ENCODE data around the gene PCDHGB3.
"Not testable (repeated sequence)": the region's sequence is repeated elsewhere in the genome, so short reads cannot be mapped to it uniquely, and the experiment has no call there.

PCDHGB3 gene

DNA sequence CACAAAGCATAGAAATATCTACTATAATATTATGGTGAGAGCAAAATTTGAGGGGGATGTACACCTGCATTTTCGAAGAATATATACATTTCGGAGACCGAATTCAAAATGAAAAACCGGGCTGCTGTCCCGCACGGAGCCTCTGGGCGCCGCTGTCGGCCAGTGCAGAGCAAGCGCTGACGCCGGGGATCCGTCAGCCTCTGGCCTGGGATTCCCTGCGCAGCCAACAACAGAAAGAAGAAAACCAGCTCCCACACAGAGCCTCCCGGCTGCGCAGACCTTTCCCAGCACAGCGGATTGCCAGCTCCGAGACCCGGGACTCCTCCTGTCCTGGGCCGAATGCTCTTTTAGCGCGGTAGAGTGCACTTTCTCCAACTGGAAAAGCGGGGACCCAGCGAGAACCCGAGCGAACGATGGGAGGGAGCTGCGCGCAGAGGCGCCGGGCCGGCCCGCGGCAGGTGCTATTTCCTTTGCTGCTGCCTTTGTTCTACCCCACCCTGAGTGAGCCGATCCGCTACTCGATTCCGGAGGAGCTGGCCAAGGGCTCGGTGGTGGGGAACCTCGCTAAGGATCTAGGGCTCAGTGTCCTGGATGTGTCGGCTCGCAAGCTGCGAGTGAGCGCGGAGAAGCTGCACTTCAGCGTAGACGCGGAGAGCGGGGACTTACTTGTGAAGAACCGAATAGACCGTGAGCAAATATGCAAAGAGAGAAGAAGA is 37.9 kb downstream of the PCDHGB3 start, which contains the start of gene PCDHGB6:
PCDHGB6 (plus strand) TSS at position 232 of the 716 bp plus-strand sequence; CDS start at position 414, 182 bp downstream.
- POLR2A ChIA-PET, result not testable (repeated sequence)
- TF ChIP-seq, protein P1, sequence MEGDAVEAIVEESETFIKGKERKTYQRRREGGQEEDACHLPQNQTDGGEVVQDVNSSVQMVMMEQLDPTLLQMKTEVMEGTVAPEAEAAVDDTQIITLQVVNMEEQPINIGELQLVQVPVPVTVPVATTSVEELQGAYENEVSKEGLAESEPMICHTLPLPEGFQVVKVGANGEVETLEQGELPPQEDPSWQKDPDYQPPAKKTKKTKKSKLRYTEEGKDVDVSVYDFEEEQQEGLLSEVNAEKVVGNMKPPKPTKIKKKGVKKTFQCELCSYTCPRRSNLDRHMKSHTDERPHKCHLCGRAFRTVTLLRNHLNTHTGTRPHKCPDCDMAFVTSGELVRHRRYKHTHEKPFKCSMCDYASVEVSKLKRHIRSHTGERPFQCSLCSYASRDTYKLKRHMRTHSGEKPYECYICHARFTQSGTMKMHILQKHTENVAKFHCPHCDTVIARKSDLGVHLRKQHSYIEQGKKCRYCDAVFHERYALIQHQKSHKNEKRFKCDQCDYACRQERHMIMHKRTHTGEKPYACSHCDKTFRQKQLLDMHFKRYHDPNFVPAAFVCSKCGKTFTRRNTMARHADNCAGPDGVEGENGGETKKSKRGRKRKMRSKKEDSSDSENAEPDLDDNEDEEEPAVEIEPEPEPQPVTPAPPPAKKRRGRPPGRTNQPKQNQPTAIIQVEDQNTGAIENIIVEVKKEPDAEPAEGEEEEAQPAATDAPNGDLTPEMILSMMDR (IDR thresholded peaks at IDR 0.05; ENCODE audit: control extremely low read depth, extremely low read depth, low read depth, missing control alignments), result peak; percentile 55
- CTCF ChIA-PET, result interaction anchor here (0.6 to 4.2 kb wide), 21 partner anchors 10 to 553 kb away, joined by 3 to 42 read pairs (median 4); partner anchors contain the start of genes PCDHGA1, PCDHGA11, PCDHGB2 and PCDHGB5
- DNase-seq (ENCODE audit: extremely low spot score), result peak; percentile 57

DNA sequence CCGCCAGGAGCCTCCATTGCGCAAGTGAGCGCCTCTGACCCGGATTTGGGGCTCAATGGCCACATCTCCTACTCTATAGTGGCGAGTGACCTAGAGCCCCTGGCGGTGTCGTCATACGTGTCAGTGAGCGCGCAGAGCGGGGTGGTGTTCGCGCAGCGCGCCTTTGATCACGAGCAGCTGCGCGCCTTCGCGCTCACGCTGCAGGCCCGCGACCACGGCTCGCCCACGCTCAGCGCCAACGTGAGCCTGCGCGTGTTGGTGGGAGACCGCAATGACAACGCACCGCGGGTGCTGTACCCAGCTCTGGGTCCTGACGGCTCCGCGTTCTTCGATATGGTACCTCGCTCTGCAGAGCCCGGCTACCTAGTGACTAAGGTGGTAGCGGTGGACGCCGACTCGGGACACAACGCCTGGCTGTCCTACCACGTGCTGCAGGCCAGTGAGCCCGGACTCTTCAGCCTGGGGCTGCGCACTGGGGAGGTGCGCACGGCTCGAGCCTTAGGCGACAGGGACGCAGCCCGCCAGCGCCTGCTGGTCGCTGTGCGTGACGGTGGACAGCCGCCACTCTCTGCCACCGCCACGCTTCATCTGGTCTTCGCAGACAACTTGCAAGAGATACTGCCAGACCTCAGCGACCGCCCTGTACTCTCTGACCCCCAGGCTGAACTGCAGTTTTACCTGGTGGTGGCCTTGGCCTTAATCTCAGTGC is 39.7 kb downstream of the PCDHGB3 start:
- ChIA-PET CTCF (interaction anchor here (1.0 to 2.6 kb wide), 3 partner anchors 11 to 148 kb away, joined by 3 to 8 read pairs (median 4); partner anchors contain the start of gene PCDHGA11), POLR2A (no interaction called here)
- DNase-seq (ENCODE audit: extremely low spot score), result no peak
- TF ChIP-seq, protein P1 (IDR thresholded peaks at IDR 0.05; ENCODE audit: control extremely low read depth, extremely low read depth, low read depth, missing control alignments), result no peak

DNA sequence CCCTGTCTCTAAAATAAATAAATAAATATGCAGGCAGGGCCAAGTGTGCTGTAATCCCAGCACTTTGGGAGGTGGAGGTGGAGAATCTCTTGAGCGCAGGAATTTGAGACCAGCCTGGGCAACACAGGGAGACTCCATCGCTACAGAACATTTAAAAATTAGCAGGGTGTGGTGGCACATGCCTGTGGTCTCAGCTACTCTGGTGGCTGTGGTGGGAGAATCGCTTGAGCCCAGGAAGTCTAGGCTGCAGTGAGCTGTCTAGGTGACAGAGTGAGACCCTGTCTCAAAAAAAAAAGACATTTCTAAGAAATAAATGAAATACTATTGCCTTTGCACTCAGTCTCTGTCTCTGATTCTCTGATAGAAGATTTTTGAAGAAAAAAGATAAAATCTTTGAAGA is 41.5 kb downstream of the PCDHGB3 start:
- TF ChIP-seq, protein P1 (IDR thresholded peaks at IDR 0.05; ENCODE audit: control extremely low read depth, extremely low read depth, low read depth, missing control alignments), result no peak
- no peak for DNase-seq (ENCODE audit: extremely low spot score)
- POLR2A ChIA-PET, result no interaction called here
- CTCF ChIA-PET, result interaction anchor here (1.2 to 12.7 kb wide), 7 partner anchors 10 to 152 kb away, joined by 3 to 180 read pairs (median 53); partner anchors contain the start of genes PCDHGA1, PCDHGA11 and PCDHGB5

DNA sequence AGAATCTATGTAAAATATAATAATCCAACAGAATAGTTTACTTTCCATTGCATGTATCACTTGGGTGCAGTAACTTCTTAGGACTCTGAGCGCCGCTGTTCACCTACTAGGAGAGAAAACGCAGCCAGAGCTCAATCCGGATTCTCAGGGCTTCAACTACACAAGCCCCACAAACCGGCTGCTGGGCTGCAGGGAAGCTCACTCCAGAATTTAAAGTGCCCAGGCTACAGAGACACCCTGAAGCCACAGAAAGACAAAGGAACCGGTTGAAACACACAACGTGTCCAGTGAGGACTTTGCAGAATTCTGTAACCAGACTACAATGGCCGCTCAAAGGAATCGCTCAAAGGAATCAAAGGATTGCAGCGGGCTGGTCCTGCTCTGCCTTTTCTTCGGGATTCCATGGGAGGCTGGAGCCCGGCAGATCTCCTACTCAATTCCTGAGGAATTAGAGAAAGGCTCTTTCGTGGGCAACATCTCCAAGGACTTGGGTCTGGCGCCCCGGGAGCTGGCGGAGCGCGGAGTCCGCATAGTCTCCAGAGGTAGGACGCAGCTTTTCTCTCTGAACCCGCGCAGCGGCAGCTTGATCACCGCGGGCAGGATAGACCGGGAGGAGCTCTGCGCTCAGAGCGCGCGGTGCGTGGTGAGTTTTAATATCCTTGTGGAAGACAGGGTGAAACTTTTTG is 43.0 kb downstream of the PCDHGB3 start, which contains the start of gene PCDHGA10:
PCDHGA10 (plus strand) TSS at position 134 of the 686 bp plus-strand sequence; CDS start at position 323, 189 bp downstream.
- CTCF ChIA-PET, result interaction anchor here (0.7 to 12.7 kb wide), 53 partner anchors 8 to 607 kb away, joined by 3 to 180 read pairs (median 5); partner anchors contain the start of genes HDAC3, PCDHB14, PCDHB15 and PCDHGA11
- peak; percentile 73 for DNase-seq (ENCODE audit: extremely low spot score)

DNA sequence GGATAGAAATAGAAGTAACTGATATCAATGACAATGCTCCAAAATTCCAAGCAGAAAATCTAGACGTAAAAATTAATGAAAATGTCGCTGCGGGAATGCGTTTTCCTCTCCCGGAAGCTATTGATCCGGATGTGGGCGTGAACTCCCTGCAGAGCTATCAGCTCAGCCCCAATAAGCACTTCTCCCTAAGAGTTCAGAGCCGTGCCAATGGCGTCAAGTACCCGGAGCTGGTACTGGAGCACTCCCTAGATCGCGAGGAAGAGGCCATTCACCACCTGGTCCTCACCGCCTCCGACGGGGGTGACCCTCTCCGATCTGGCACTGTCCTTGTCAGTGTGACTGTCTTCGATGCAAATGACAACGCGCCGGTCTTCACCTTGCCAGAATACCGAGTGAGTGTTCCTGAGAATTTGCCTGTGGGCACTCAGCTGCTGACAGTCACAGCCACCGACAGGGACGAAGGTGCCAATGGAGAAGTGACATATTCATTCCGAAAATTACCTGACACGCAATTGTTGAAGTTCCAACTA is 43.6 kb downstream of the PCDHGB3 start:
- no peak for DNase-seq (ENCODE audit: extremely low spot score)
- TF ChIP-seq, protein P1 (IDR thresholded peaks at IDR 0.05; ENCODE audit: control extremely low read depth, extremely low read depth, low read depth, missing control alignments), result no peak
- POLR2A ChIA-PET, result no interaction called here
- CTCF ChIA-PET, result interaction anchor here (0.7 to 12.7 kb wide), 42 partner anchors 8 to 608 kb away, joined by 3 to 180 read pairs (median 5); partner anchors contain the start of genes HDAC3, PCDHB14, PCDHGA11 and PCDHGA12

More for the DNA sequence above, 43.0 kb downstream of the PCDHGB3 start, which contains the start of gene PCDHGA10:
- TF ChIP-seq, protein P1 (IDR thresholded peaks at IDR 0.05; ENCODE audit: control extremely low read depth, extremely low read depth, low read depth, missing control alignments), result peak; percentile 77
- POLR2A ChIA-PET, result no interaction called here

DNA sequence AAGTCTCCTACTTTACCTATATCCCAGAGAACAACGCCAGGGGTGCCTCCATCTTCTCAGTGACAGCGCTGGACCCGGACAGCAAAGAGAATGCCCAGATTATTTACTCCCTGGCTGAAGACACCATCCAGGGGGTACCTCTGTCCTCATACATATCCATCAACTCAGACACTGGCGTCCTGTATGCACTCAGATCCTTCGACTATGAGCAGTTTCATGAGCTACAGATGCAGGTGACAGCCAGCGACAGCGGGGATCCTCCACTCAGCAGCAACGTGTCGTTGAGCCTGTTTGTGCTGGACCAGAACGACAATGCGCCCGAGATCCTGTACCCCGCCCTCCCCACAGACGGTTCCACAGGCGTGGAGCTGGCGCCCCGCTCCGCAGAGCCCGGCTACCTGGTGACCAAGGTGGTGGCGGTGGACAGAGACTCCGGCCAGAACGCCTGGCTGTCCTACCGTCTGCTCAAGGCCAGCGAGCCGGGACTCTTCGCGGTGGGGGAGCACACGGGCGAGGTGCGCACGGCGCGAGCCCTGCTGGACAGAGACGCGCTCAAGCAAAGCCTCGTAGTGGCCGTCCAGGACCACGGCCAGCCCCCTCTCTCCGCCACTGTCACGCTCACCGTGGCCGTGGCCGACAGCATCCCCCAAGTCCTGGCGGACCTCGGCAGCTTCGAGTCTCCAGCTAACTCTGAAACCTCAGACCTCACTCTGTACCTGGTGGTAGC is 44.7 kb downstream of the PCDHGB3 start:
- DNase-seq (ENCODE audit: extremely low spot score); POLR2A ChIA-PET: not testable (repeated sequence)
- CTCF ChIA-PET, result interaction anchor here (1.2 to 12.7 kb wide), 14 partner anchors 15 to 465 kb away, joined by 3 to 180 read pairs (median 17); partner anchors contain the start of genes DIAPH1, PCDHGA12 and TAF7

DNA sequence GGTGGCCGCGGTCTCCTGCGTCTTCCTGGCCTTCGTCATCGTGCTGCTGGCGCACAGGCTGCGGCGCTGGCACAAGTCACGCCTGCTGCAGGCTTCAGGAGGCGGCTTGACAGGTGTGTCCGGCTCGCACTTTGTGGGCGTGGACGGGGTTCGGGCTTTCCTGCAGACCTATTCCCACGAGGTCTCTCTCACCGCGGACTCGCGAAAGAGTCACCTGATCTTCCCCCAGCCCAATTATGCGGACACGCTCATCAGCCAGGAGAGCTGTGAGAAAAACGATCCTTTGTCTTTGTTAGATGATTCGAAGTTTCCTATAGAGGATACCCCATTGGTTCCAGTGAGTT is 45.2 kb downstream of the PCDHGB3 start:
- POLR2A ChIA-PET; DNase-seq (ENCODE audit: extremely low spot score): not testable (repeated sequence)
- CTCF ChIA-PET, result interaction anchor here (1.3 to 12.7 kb wide), 5 partner anchors 60 to 148 kb away, joined by 4 to 180 read pairs (median 90); partner anchors contain the start of gene PCDHGC3

All from GM10248 (cell line).